Frontal cortex (tissue), 4 donors: ENCODE measurements around the gene RPL18A. TPM values are rescaled to one million over a fixed set of nuclear protein-coding genes. Genes with fewer than 3 reads are reported as not detected.
"Not testable (repeated sequence)": the region's sequence is repeated elsewhere in the genome, so short reads cannot be mapped to it uniquely, and the experiment has no call there.

Experiments
- DNase-seq, 2 donors: peaks; one replicate each; pipeline ENCODE4 v3.0.0; 2012; ENCODE audit warnings: low spot score in 2 of 2
- FAIRE-seq: peaks from 2 replicates; lab custom pipeline; 2012; peaks lifted over from hg19 to GRCh38; lab: Jason Lieb, UNC
- total RNA-seq: library from RNA; depleted of rRNA; stranded (reverse); fragments of >200 nt; gene quantifications from one replicate; pipeline ENCODE4 v1.2.3, GENCODE V29; 2014
- donor health status: control.
- donor health status: control.
- donor health status: control.

Gene RPL18A
- total RNA-seq, 1 donor from 2014 or later = 937 TPM

DNA sequence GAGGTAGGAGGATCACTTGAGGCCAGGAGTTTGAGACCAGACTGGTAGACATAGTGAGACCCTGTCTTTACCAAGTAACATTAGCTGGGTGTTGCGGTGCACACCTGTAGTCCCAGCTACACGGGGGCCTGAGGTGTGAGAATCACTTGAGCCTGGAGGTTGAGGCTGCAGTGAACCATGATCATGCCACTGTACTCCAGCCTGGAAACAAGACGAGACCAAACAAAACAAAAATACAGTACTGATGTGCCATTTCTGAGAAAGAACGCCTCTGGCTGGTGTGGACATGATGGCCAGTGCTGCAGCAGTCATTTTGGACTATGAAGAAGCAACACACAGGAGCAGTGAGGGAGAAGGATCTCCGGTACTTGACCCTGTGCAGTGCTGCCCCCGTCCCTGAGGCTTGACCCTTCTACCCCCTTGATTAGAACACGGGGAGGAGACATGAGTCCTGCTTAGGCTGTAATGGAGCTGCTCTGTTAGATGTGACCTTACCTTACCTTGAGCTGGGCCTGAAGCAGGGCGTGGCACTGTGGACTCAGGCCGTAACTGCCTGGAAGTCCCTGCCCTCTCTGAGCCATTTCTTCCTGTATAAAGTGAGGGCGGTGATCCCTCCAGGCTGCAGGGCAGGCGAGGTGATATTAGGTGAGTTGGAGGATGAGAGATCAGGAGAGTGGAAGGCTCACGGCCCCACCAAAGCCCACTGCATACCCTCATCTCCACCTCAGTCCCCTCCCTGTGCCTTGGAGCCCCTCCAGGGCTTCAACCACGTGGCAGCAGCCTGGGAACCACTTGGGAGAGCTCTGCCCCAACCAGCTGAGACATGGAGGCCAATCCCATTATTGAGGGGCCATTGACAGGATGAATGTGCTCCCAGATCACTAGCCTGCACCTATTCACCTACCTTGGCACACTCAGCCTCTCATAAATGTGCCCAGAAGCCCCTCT, 5.9 kb downstream of the RPL18A start:
- DNase-seq (no peak), FAIRE-seq (no peak)

DNA sequence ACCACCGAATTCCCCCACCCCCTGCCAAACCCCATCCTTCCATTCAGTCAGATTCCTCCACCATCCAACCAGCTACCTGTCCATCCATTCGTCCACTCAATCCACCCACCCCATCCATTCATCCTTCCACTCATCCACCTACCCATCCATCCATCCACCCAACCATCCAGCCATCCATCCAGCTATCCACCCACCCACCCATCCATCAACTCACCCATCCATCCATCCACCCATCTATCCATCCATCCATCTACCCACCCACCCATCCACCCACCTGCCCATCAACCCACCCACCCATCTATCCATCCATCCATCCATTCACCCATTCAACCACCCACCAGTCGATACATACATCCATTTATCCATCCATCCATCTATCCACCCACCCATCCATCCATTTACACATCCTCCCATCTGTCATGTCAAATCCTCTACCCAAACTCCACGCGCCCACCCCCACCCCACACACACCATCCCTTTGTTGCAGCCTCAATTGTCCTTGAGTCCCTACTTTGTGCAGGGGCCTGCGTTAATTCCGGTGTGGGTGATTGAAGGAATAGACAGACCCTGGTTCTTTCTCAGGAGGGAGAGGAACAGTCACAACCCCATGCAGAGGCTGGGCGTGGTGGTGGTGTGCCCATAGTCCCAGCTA, 6.7 kb downstream of the RPL18A start:
- FAIRE-seq = no peak

DNA sequence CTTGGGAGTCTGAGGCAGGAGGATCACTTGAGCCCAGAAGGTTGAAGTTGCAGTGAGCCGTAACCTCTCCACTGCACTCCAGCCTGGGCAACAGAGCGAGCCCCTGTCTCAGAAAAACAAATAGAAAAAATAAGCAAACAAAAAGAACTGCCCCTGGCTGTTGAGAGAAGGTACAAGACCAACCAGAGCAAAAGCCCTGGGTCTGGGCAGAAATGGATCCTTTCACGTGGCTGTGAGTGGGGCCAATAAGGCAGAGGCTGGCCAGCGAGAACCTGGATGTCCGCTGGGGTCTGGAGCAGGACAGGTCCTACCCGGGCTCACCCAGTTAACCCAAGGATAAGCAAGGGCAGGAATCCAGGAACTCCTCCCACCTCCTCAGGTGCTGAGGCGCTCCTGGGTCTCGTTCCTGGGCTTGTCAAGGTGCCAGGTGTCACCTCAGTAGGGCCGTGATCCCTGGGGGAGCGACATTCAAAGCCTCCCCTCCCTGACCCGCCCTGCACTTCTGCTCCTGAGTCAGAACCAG, 7.3 kb downstream of the RPL18A start:
- FAIRE-seq (no peak), DNase-seq (no peak)

More for the DNA sequence above, 6.7 kb downstream of the RPL18A start:
- no peak for DNase-seq

GRCh38 chr19:17868669-17869068, 9.0 kb downstream of the RPL18A start:
- DNase-seq (no peak), FAIRE-seq (no peak)

DNA sequence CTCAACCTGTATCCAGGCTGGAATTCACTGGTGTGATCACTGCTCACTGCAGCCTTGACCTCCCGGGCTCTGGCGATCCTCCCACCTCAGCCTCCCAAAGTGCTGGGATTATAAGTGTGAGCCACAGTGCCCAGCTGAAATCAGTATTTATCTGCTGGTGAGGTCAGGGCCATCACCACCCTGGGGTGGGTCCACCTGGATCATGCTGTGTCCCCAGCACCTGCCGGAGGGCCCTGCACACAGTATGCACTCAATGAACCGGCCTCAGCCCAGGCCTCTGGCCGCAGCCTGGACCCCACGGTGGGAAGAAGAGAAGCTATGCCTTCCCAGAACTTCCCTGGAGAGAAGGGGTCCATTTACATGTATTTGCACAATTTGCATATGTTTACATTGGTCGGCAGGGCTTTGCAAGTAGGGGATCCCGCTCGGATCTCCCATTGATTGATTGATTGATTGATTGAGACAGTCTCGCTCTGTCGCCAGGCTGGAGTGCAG, 9.5 kb downstream of the RPL18A start:
- FAIRE-seq (no peak), DNase-seq (no peak)

- DNase-seq = no peak
- FAIRE-seq = no peak
Measured at GRCh38 chr19:17871032-17871877, 11.5 kb downstream of the RPL18A start.

DNA sequence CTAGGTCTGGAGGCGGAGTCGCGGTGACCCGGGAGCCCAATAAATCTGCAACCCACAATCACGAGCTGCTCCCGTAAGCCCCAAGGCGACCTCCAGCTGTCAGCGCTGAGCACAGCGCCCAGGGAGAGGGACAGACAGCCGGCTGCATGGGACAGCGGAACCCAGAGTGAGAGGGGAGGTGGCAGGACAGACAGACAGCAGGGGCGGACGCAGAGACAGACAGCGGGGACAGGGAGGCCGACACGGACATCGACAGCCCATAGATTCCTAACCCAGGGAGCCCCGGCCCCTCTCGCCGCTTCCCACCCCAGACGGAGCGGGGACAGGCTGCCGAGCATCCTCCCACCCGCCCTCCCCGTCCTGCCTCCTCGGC, 12.2 kb downstream of the RPL18A start, which contains the start of gene SLC5A5:
Gene SLC5A5 (plus strand): TSS at position 68 of the 373 bp plus-strand sequence. CDS start 375 bp downstream, outside the sequence.
- FAIRE-seq = no peak
- no peak for DNase-seq

GRCh38 chr19:17872251-17873001, 12.7 kb downstream of the RPL18A start:
- DNase-seq (no peak), FAIRE-seq (no peak)

DNA sequence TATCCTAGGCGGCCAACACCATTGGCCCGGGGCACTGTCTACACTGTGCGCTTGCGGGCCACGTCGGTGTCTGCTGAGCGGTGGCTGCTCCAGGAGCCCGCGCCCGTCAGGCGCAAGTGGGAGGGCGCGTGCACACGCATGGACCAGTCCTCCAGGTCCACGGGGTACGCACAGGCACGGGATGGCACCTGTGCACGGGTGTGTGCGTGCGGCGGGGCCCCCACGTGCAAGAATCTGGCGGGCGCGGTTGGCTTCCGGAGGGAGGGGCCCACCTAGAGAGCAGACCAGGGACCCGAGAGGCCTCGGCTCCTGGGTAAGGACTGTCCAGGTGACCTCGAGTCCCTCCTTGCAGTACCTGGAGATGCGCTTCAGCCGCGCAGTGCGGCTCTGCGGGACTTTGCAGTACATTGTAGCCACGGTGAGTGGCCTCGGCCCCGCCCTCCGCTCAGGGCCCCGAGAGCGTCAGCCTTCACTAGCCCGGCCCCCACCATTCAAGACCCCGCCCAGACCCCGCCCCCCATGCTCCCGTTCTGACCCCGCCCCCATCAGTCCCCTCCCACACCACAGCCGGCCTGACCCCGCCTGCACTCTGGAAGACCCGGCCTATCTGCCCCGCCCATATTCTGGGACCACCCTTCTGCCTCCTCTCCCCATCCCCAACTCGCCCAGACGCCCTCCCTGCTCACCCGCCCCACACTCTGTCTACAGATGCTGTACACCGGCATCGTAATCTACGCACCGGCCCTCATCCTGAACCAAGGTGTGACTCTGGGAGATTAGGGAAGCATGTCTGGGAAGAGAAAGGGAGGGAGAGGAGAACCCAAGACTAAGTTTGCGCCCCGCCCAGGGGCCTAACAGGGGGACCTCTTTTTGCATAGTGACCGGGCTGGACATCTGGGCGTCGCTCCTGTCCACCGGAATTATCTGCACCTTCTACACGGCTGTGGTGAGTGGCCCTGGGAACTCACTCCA, 14.4 kb downstream of the RPL18A start:
- no peak for DNase-seq
- FAIRE-seq = no peak

GRCh38 chr19:17874758-17875135, 15.0 kb downstream of the RPL18A start:
- DNase-seq (no peak), FAIRE-seq (no peak)

GRCh38 chr19:17877696-17878095, 18.0 kb downstream of the RPL18A start:
- FAIRE-seq (no peak), DNase-seq (no peak)

DNA sequence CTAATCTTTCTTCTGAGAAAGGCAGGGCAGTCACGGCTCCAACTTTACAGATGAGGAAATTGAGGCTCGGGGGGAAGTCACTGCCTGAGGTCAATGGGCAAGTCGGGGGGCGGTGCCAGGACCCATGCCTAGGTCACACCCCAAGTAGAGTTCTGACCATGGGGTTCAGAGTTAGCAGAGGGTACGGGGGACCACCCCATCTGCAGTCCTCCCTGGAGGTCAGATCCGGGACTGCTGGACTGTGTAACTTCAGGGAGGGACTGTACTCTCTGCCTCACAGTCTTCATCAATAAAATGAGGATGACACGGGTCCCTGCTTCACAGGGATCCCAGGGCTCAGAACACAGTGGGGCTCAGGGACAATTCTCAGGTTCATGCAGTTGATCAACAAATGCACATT, 19.8 kb downstream of the RPL18A start:
- DNase-seq (no peak), FAIRE-seq (no peak)

- DNase-seq = no peak
- FAIRE-seq = no peak
Measured at GRCh38 chr19:17881701-17882100, 22.0 kb downstream of the RPL18A start.

- no peak for FAIRE-seq
- DNase-seq = no peak
Measured at GRCh38 chr19:17883627-17884410, 24.1 kb downstream of the RPL18A start.

DNA sequence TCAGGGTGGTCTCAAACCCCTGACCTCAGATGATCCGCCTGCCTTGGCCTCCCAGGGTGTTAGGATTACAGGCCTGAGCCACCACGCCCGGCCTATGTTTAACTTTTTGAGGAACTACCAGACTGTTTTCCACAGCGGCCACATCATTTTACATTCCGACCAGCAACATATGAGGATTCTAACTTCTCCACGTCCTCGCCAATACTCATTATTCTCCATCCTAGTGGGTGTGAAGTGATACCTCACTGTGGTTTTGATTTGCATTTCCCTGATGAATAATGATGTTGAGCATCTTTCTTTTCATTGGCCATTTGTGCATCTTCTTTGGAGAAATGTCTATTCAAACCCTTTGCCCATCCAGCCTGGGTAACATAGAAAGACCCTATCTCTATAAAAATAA, 26.8 kb downstream of the RPL18A start:
- no peak for DNase-seq
- no peak for FAIRE-seq

DNA sequence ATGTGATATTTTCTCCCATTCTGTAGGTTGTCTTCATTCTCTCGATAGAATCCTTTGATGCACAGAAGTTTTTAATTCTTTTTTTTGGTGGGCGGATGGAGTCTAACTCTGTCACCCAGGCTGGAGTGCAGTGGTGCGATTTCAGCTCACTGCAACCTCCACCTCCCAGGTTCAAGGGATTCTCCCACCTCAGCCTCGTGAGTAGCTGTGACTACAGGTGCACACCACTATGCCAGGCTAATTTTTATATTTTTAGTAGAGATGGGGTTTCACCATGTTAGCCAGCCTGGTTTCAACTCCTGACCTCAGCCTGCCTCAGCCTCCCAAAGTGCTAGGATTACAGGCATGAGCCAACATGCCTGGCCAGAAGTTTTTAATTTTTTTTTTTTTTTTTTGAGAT, 27.5 kb downstream of the RPL18A start:
- not testable (repeated sequence) for DNase-seq, FAIRE-seq

- FAIRE-seq = no peak
Measured at GRCh38 chr19:17888260-17888659, 28.6 kb downstream of the RPL18A start.

More at GRCh38 chr19:17888260-17888659, 28.6 kb downstream of the RPL18A start:
- no peak for DNase-seq
